ENCODE data around the gene GPER1. TPM values are rescaled to one million over a fixed set of nuclear protein-coding genes. Genes with fewer than 3 reads are reported as not detected.

The GPER1 gene
- total RNA-seq, 1 experiment from 2014 or later: 2.9 TPM

DNA sequence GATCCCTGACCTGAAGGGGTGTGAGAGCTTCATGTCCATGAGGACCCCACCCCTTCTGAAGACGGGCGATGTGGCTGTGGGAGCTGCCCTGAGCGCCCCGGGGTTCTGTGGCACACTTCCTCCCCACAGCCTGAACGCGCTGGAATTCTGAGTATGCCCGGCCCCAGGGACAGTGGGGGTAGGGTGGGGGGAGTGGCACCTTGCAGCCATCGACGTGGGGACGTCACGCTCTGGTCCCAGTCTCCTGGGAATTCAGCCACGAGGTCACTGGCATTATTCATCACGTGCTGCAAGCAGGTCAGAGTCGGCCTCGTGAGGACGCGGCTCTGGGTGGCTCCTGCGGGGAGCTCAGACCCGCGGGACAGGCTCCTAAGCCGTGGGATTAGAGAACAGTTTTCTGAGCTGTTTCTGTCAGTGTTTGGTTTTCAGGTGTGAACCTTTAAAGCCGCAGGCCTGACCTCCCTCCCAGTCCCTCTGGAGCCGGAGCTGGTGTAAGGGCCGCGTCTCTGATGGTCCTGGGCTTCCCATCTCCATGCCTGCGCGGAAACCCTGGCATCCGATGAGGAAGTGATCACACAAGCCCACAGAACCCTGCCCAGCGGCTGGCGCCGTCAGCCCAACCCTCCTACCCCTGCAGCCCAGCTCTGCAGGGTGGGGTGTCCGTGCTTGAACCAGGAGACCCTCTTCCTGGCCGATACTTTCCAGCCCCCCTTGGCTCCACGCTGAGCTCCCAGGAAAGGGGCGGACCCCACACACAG, 27.4 kb upstream of the GPER1 start:
- Histone ChIP-seq H3K4me3 (ENCODE audit: low read depth in 2 of 2, low read length in 2 of 2) (peak overlapping the region in 1 of 2 experiments; percentile 36; a peak in 2 of 4 replicates), H3K4me1 (ENCODE audit: control insufficient read depth, insufficient read depth, low read length) (peaks cover 7% of the 10 kb centered on the region; the same call in 1 of the 2 replicates), H3K36me3 (ENCODE audit: control insufficient read depth, insufficient read depth, low read length) (no peaks in the 10 kb centered on the region), H3K9me3 (ENCODE audit: control insufficient read depth, insufficient read depth, low read depth, low read length) (no peaks in the 10 kb centered on the region), H3K27me3 (ENCODE audit: control insufficient read depth, insufficient read depth, low read length) (no peaks in the 10 kb centered on the region), H3K27ac (ENCODE audit: low read length) (0 out of 2 replicates have a peak overlapping the region, but pooled peaks have one; percentile 48)
- ChIA-PET POLR2A (no interaction called here), CTCF (no interaction called here)
- DNase-seq (ENCODE audit: low read depth, low spot score): no peak
- no TSS peak for BruUV-seq (replicated peaks)
- intact Hi-C loops (cut with micrococcal nuclease; ENCODE audit: unreplicated experiment): no loop called here
- no peak for TF ChIP-seq TCF7L2 (IDR thresholded peaks at IDR 0.05; ENCODE audit: low read depth, low read length)
- no peak for TF ChIP-seq POLR2AphosphoS5 (IDR thresholded peaks at IDR 0.05; ENCODE audit: low read depth, low read length)
- TF ChIP-seq, protein P1, sequence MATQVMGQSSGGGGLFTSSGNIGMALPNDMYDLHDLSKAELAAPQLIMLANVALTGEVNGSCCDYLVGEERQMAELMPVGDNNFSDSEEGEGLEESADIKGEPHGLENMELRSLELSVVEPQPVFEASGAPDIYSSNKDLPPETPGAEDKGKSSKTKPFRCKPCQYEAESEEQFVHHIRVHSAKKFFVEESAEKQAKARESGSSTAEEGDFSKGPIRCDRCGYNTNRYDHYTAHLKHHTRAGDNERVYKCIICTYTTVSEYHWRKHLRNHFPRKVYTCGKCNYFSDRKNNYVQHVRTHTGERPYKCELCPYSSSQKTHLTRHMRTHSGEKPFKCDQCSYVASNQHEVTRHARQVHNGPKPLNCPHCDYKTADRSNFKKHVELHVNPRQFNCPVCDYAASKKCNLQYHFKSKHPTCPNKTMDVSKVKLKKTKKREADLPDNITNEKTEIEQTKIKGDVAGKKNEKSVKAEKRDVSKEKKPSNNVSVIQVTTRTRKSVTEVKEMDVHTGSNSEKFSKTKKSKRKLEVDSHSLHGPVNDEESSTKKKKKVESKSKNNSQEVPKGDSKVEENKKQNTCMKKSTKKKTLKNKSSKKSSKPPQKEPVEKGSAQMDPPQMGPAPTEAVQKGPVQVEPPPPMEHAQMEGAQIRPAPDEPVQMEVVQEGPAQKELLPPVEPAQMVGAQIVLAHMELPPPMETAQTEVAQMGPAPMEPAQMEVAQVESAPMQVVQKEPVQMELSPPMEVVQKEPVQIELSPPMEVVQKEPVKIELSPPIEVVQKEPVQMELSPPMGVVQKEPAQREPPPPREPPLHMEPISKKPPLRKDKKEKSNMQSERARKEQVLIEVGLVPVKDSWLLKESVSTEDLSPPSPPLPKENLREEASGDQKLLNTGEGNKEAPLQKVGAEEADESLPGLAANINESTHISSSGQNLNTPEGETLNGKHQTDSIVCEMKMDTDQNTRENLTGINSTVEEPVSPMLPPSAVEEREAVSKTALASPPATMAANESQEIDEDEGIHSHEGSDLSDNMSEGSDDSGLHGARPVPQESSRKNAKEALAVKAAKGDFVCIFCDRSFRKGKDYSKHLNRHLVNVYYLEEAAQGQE (IDR thresholded peaks at IDR 0.05; ENCODE audit: insufficient read depth in 1 of 2, low read depth in 2 of 2, low read length in 1 of 2): no peak
- TF ChIP-seq, protein P2, sequence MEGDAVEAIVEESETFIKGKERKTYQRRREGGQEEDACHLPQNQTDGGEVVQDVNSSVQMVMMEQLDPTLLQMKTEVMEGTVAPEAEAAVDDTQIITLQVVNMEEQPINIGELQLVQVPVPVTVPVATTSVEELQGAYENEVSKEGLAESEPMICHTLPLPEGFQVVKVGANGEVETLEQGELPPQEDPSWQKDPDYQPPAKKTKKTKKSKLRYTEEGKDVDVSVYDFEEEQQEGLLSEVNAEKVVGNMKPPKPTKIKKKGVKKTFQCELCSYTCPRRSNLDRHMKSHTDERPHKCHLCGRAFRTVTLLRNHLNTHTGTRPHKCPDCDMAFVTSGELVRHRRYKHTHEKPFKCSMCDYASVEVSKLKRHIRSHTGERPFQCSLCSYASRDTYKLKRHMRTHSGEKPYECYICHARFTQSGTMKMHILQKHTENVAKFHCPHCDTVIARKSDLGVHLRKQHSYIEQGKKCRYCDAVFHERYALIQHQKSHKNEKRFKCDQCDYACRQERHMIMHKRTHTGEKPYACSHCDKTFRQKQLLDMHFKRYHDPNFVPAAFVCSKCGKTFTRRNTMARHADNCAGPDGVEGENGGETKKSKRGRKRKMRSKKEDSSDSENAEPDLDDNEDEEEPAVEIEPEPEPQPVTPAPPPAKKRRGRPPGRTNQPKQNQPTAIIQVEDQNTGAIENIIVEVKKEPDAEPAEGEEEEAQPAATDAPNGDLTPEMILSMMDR (IDR thresholded peaks at IDR 0.05): no peak
- no peak for TF ChIP-seq SIN3A (IDR thresholded peaks at IDR 0.05; ENCODE audit: borderline replicate concordance, insufficient read depth, low read depth, low read length)
- in situ Hi-C loops (cut with HindIII; ENCODE audit: low pct_unique_long_range_greater_than_20kb, low sequenced_read_pairs): no loop called here
- no peak for ATAC-seq

DNA sequence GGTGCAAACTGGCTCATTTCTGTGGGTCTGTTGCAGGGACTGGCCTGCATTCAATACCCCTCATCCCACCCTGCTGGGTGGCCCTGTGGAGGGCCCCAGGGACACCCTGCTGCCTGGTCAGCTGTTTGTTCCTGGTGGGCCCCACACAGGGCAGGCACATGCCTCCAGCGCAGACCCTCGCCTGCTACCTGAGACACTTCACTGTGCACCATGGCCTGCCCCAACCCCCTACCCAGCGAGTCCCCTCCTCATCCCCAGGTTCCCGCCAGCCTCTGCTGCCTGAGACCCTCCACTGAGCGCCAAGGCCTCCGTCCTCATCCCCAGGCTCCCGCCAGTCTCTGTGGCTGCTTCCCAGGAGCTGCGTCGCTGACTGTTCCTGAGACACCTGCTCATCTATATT, 26.7 kb upstream of the GPER1 start:
- Histone ChIP-seq H3K9me3 (ENCODE audit: control insufficient read depth, insufficient read depth, low read depth, low read length) (no peaks in the 10 kb centered on the region), H3K27ac (ENCODE audit: low read length) (no peak overlapping the region), H3K27me3 (ENCODE audit: control insufficient read depth, insufficient read depth, low read length) (no peaks in the 10 kb centered on the region), H3K36me3 (ENCODE audit: control insufficient read depth, insufficient read depth, low read length) (no peaks in the 10 kb centered on the region), H3K4me1 (ENCODE audit: control insufficient read depth, insufficient read depth, low read length) (peaks cover 7% of the 10 kb centered on the region; the same call in 1 of the 2 replicates), H3K4me3 (ENCODE audit: low read depth in 2 of 2, low read length in 2 of 2) (no peak overlapping the region)
- CTCF ChIA-PET: no interaction called here
- in situ Hi-C loops (cut with HindIII; ENCODE audit: low pct_unique_long_range_greater_than_20kb, low sequenced_read_pairs) (no loop called here), intact Hi-C loops (cut with micrococcal nuclease; ENCODE audit: unreplicated experiment) (no loop called here)
- BruUV-seq (replicated peaks): no TSS peak
- TF ChIP-seq, protein P2 (IDR thresholded peaks at IDR 0.05): no peak
- TF ChIP-seq SIN3A (IDR thresholded peaks at IDR 0.05; ENCODE audit: borderline replicate concordance, insufficient read depth, low read depth, low read length) (no peak), TCF7L2 (IDR thresholded peaks at IDR 0.05; ENCODE audit: low read depth, low read length) (no peak), POLR2AphosphoS5 (IDR thresholded peaks at IDR 0.05; ENCODE audit: low read depth, low read length) (no peak)
- ATAC-seq (no peak), DNase-seq (ENCODE audit: low read depth, low spot score) (no peak)
- POLR2A ChIA-PET: no interaction called here

Data from Panc1 (cell line).